Left colon (tissue), 2 donors: ENCODE measurements around the gene CREG2. TPM values are rescaled to one million over a fixed set of nuclear protein-coding genes. Genes with fewer than 3 reads are reported as not detected.

Source experiments
- ATAC-seq: fragments of 200-7000 bp; cut with Tn5 transposase; one replicate; pipeline ENCODE4 v1.9.1; 2020; ENCODE audit warnings: mild to moderate bottlenecking, moderate library complexity
- DNase-seq, 2 donors: peaks; one replicate each; pipeline ENCODE4 v3.0.0-alpha.2; 2020
- intact Hi-C, 2 donors: fragments of 100-400 bp; cut with DNase I in 1 of 2; cut with micrococcal nuclease in 1 of 2; formaldehyde crosslinking; loops; one replicate each; pipeline versions ENCODE4 v1.11.2 to v1.14.0; 2022; cut with DNase I, micrococcal nuclease
- total RNA-seq, 2 donors: library from RNA; stranded (reverse); fragmentation: NEBNext Ultra II Directional; extraction: Animal tissue kit (Norgen Biotek cat#: 25700); gene quantifications; one replicate each; pipeline ENCODE4 v1.2.1, GENCODE V29; 2021
- donor health status: DM: no; HTN: no; CAD: no.
- donor health status: DM: yes; HTN: yes; CAD: no.

CREG2 gene
- total RNA-seq, 2 donors from 2014 or later = 0.06 to 0.12 TPM

- intact Hi-C loops = no loop called here
- ATAC-seq (no peak), DNase-seq (no peak)
These were observed 24.9 kb upstream of the CREG2 start for GRCh38 chr2:101412092-101412694.

GRCh38 chr2:101410746-101411145, 23.4 kb upstream of the CREG2 start:
- ATAC-seq (no peak), DNase-seq (no peak)
- intact Hi-C loops = no loop called here

DNA sequence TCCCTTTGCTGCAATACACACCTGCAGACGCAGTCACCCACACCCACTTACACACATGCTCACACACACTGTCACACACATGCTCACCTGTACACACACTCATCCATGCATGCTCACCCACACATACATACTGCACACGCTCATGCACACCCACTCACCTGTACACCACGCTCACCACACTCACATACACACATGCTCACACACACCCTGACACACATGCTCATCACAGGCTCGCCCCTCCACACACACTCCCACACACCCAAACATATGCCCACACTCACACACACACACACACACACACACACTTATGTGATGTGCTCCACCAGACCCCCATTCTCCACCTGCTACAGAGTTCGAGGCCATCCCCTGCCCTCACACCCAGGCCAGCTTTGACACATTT, 22.8 kb upstream of the CREG2 start:
- DNase-seq = no peak
- ATAC-seq = no peak
- intact Hi-C loops = no loop called here

DNA sequence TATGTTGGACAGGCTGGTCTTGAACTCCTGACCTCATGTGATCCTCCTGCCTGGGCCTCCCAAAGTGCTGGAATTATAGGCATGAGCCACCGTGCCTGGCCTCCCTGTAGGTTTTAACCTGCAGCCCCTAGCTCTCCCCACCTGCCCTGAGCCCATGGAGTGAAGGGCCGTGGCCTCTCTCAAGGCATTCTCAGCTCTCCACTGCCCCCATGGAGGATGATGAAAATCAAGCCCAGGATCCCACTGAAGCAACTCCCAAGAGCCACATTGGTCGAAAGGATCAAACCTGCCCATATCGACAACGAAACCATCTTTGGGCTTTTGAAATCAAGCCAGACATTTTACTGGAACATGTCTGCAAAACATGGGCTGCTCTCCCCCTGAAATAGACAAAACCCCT, 22.4 kb upstream of the CREG2 start:
- ATAC-seq = no peak
- no peak for DNase-seq
- intact Hi-C loops = no loop called here

GRCh38 chr2:101408925-101409324, 21.6 kb upstream of the CREG2 start:
- intact Hi-C loops = no loop called here
- no peak for ATAC-seq
- DNase-seq = no peak

GRCh38 chr2:101405351-101405899, 18.1 kb upstream of the CREG2 start:
- intact Hi-C loops = no loop called here
- no peak for ATAC-seq
- no peak for DNase-seq

- no peak for DNase-seq
- intact Hi-C loops = no loop called here
- no peak for ATAC-seq
These were observed 16.4 kb upstream of the CREG2 start for GRCh38 chr2:101403745-101404144.

DNA sequence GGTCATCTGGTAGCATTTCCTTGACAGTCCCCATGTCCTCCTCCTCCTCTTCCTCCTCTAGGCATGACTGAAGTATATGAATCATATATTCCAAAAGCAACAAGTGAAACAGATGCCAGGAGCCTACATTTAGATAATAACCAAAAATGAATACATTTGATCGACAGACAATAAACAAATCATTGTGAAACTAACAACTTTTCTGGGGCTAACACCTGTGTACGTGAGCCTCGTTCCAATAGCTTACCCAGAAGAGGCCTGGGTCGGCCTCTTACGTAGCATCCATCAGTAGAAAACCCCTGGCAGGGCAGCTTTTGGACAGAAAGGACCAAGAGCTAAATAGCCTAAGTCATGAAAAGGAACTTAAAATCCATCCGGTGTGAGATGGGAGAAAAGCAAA, 15.3 kb upstream of the CREG2 start:
- intact Hi-C loops = no loop called here
- DNase-seq (no peak), ATAC-seq (no peak)

- intact Hi-C loops = no loop called here
- no peak for ATAC-seq
These were observed 14.6 kb upstream of the CREG2 start for GRCh38 chr2:101401906-101402305.

DNA sequence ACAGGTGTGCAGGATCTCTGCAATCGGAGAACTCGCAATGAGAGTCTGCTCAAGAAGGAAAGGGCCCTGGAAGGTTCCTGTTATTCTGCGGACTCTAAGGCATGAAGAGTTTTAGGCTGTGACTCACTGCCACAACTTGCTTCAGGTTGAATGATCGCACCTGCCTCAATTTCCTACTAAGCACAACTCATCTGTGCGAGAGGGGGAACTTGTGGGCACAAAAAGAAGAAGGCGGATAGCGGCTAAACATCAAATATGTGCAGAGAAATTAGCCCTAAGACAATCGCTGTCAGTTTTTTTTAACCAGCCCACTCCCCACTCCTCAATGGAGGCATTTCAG, 14.0 kb upstream of the CREG2 start:
- intact Hi-C loops = no loop called here
- DNase-seq (no peak), ATAC-seq (no peak)

More at GRCh38 chr2:101401906-101402305, 14.6 kb upstream of the CREG2 start:
- no peak for DNase-seq

- ATAC-seq (no peak), DNase-seq (no peak)
- intact Hi-C loops = no loop called here
These were observed 13.4 kb upstream of the CREG2 start for GRCh38 chr2:101400506-101401325.

DNA sequence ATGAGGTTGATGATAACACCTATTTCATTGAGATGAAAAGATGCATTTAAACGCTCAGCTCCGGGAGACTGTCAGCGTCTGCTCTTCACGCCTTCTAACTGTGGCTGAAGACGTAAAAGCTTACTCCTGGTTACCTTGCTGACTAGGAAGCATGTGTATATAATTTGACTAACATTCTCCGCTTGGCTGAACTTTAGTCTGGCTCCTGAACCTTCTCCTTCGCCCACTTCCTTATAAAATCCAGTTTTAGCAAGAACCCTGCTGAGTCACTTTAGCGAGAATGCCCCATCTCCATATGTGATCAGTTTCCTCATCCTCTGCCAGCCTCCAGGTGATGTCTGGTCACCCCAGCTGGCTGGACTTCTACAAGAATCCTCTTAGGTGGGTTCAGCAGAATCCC, 12.7 kb upstream of the CREG2 start:
- DNase-seq (no peak), ATAC-seq (peak; percentile 81)
- intact Hi-C loops = no loop called here

- ATAC-seq (no peak), DNase-seq (no peak)
- intact Hi-C loops = no loop called here
These were observed 11.9 kb upstream of the CREG2 start for GRCh38 chr2:101399021-101399799.

DNA sequence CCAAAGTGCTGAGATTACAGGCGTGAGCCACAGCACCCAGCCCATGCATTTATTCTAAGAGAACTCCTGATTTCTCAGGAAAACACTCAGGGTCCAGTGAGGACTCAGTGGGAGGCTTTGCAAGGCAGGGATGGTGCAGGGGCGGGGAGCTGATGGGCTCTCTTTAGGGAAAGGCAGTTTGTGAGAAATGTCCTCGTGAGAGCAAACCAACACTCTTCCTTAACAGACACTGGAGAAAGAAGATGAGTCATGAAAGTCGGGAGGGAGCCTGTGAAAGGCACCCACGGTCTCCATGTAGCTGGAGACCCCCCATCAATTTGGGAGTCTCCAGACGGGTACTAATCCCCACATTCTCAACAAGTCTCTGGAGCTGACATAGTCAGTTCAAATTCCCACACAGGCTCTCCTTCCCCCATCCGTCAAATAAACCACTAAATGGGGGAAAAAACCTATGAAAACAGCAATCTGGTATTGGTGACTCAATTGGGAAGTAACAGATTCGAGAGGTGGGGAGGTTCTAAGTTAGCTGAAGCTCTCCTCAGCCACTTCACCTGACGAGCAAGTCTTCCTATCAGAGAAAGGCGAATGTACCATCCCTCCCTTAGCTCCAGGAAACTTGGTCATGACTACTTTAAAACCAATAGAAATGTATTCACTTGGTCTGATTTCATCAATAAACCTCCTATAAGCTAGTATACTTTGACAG, 11.0 kb upstream of the CREG2 start:
- DNase-seq (no peak), ATAC-seq (no peak)
- intact Hi-C loops = no loop called here

DNA sequence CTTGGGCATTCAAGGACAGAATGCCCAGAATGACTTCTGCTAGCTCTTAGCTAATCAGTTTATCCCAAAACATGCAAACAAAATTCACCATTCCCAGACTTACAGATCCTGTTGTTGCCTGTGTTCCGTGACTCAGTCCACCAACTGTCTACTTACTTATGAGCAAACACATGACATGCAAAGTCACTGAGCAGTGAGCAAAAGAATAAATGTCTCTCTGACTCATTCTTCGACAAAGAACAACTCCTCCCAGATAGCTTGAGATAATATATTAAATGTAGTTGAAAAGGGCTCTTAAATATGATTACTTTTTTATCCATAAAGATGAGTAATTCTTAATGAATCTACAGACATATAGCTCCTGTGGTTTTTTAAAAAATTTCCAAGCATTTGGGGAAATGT, 9.0 kb upstream of the CREG2 start:
- DNase-seq (no peak), ATAC-seq (no peak)
- intact Hi-C loops = no loop called here

DNA sequence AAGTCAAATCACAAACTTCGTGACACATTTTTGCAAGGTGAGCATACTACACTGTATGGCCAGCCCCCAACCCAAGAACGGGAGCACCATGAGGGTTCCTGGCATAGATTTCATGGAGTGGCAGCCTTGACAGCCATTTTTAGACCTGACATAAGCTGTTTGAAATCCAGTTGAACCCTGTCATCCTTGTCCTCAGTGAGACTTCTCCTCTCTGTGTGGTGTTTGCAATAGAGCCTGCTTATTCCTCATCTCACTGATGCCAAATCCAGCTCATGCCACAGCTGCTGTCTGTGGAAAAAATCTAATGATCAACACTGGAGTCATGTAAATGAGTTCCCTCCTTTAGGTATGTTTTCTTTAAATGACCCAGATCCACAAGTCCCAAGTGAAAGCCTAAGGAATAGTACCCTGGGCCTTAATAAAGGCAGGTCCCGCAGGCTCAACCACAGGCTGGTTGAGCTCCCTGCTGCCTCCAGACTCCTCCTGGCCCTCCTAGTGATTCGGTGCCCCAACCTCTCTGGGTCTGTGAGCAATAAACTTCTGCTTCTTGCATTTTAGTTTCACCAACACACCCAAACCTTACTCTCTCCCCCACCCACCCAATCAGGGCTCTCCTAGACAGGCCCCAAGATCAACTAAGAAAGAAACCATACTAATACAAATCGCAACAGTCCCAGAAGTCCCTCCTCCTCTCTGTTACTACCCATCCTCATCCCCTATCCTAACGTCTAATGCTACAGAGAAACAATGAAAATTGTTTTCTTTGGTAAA, 8.4 kb upstream of the CREG2 start:
- no peak for DNase-seq
- ATAC-seq = no peak
- intact Hi-C loops = no loop called here

DNA sequence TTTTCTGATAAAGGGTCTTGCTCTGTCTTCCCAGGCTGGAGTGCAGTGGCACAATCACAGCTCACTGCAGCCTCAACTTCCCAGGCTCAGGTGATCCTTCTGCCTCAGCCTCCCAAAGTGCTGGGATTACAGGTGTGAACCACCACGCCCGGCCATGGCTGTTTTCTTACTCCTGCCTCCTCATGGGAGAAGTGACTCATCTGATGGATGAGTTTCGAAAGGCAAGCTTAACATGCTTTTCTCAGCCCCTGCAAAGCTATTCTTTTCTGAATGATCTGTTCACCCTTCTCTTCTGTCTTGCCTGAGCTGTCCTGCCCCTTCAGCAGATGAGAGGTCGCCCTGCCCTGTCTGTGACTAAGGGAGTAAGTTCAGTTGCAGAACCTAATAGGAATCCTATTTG, 929 bp upstream of the CREG2 start:
- intact Hi-C loops = no loop called here
- ATAC-seq = no peak
- DNase-seq = no peak

- DNase-seq = no peak
- no peak for ATAC-seq
- intact Hi-C loops = no loop called here
These were observed 628 bp downstream of the CREG2 start for GRCh38 chr2:101386599-101387150.
